ENCODE results near the gene DZIP1L. TPM values are rescaled to one million over a fixed set of nuclear protein-coding genes. Genes with fewer than 3 reads are reported as not detected.

Gene DZIP1L
- total RNA-seq, 2 experiments from 2014 or later: not detected

- no peak for DNase-seq
- peaks cover 1% of the 10 kb centered on the region for H3K27me3 Mint-ChIP-seq
- intact Hi-C loops (cut with micrococcal nuclease): no loop called here
- no peaks in the 10 kb centered on the region for H3K36me3 Mint-ChIP-seq
- no peak overlapping the region for H3K4me3 Mint-ChIP-seq
- no peaks in the 10 kb centered on the region for H3K9me3 Mint-ChIP-seq
- POLR2A ChIA-PET: no interaction called here
- CTCF ChIA-PET: no interaction called here
- H3K4me1 Mint-ChIP-seq (ENCODE audit: low read depth): no peaks in the 10 kb centered on the region
- no peak overlapping the region for H3K27ac Mint-ChIP-seq
Measured at GRCh38 chr3:138135146-138135832, 19.9 kb upstream of the DZIP1L start.

- intact Hi-C loops (cut with micrococcal nuclease): no loop called here
- Mint-ChIP-seq H3K27ac (no peak within 1 kb of the TSS), H3K4me1 (ENCODE audit: low read depth) (no peaks in the 10 kb centered on the region), H3K27me3 (peaks cover 1% of the 10 kb centered on the region), H3K36me3 (no peaks in the 10 kb centered on the region), H3K4me3 (no peak within 1 kb of the TSS), H3K9me3 (no peaks in the 10 kb centered on the region)
- ChIA-PET CTCF (interaction anchor here (0.9 to 1.0 kb wide), 2 partner anchors 12 to 31 kb away, joined by 3 to 4 read pairs; no protein-coding TSS in a partner anchor), POLR2A (no interaction called here)
- no peak for DNase-seq
Measured at GRCh38 chr3:138132239-138132638, 16.8 kb upstream of the DZIP1L start, which contains the start of gene A4GNT. Gene A4GNT (minus strand): TSS chr3:138132390. CDS start chr3:138131256, 1,134 bp downstream.

GRCh38 chr3:138127636-138128365 lies 12.4 kb upstream of the DZIP1L start:
- Mint-ChIP-seq H3K4me3 (no peak overlapping the region), H3K27me3 (no peaks in the 10 kb centered on the region), H3K36me3 (no peaks in the 10 kb centered on the region), H3K9me3 (no peaks in the 10 kb centered on the region), H3K27ac (no peak overlapping the region), H3K4me1 (ENCODE audit: low read depth) (peaks cover 2% of the 10 kb centered on the region)
- CTCF ChIA-PET: interaction anchor here (0.7 to 0.9 kb wide), 2 partner anchors 59 to 90 kb away, joined by 3 read pairs; no protein-coding TSS in a partner anchor
- POLR2A ChIA-PET: no interaction called here
- intact Hi-C loops (cut with micrococcal nuclease): no loop called here
- no peak for DNase-seq

- Mint-ChIP-seq H3K4me1 (ENCODE audit: low read depth) (peaks cover 2% of the 10 kb centered on the region), H3K9me3 (no peaks in the 10 kb centered on the region), H3K27ac (no peak overlapping the region), H3K4me3 (no peak overlapping the region), H3K27me3 (no peaks in the 10 kb centered on the region), H3K36me3 (no peaks in the 10 kb centered on the region)
- intact Hi-C loops (cut with micrococcal nuclease): no loop called here
- DNase-seq: no peak
- ChIA-PET CTCF (interaction anchor here (1.2 kb wide), 1 partner anchor 292 kb away, joined by 3 read pairs; no protein-coding TSS in a partner anchor), POLR2A (no interaction called here)
Measured at GRCh38 chr3:138125548-138126221, 10.3 kb upstream of the DZIP1L start.

- ChIA-PET CTCF (no interaction called here), POLR2A (no interaction called here)
- Mint-ChIP-seq H3K27ac (no peak overlapping the region), H3K4me3 (no peak overlapping the region), H3K27me3 (no peaks in the 10 kb centered on the region), H3K9me3 (no peaks in the 10 kb centered on the region), H3K36me3 (no peaks in the 10 kb centered on the region), H3K4me1 (ENCODE audit: low read depth) (peaks cover 2% of the 10 kb centered on the region)
- intact Hi-C loops (cut with micrococcal nuclease): no loop called here
- no peak for DNase-seq
Measured at GRCh38 chr3:138124706-138125355, 9.4 kb upstream of the DZIP1L start.

GRCh38 chr3:138124188-138124587 lies 8.8 kb upstream of the DZIP1L start:
- POLR2A ChIA-PET: no interaction called here

GRCh38 chr3:138119423-138119766 lies 4.0 kb upstream of the DZIP1L start:
- peaks cover 21% of the 10 kb centered on the region for H3K27me3 Mint-ChIP-seq
- DNase-seq: no peak

More at GRCh38 chr3:138124188-138124587, 8.8 kb upstream of the DZIP1L start:
- Mint-ChIP-seq H3K27me3 (no peaks in the 10 kb centered on the region), H3K27ac (no peak overlapping the region), H3K4me3 (no peak overlapping the region), H3K36me3 (no peaks in the 10 kb centered on the region), H3K9me3 (no peaks in the 10 kb centered on the region), H3K4me1 (ENCODE audit: low read depth) (peaks cover 2% of the 10 kb centered on the region)
- intact Hi-C loops (cut with micrococcal nuclease): no loop called here
- CTCF ChIA-PET: no interaction called here
- no peak for DNase-seq

GRCh38 chr3:138118612-138119422 lies 3.4 kb upstream of the DZIP1L start:
- H3K9me3 Mint-ChIP-seq: no peaks in the 10 kb centered on the region
- intact Hi-C loops (cut with micrococcal nuclease): loop anchor here (1.0 to 5.0 kb wide), 3 partner anchors 37 to 53 kb away; no protein-coding TSS in a partner anchor
- DNase-seq: peak; percentile 77
- no peaks in the 10 kb centered on the region for H3K36me3 Mint-ChIP-seq
- H3K27me3 Mint-ChIP-seq: peaks cover 25% of the 10 kb centered on the region
- H3K4me3 Mint-ChIP-seq: no peak overlapping the region
- CTCF ChIA-PET: interaction anchor here (0.6 to 6.2 kb wide), 23 partner anchors 9 to 285 kb away, joined by 3 to 127 read pairs (median 3); no protein-coding TSS in a partner anchor
- no peak overlapping the region for H3K27ac Mint-ChIP-seq
- H3K4me1 Mint-ChIP-seq (ENCODE audit: low read depth): peaks cover 5% of the 10 kb centered on the region
- POLR2A ChIA-PET: no interaction called here

More at GRCh38 chr3:138119423-138119766, 4.0 kb upstream of the DZIP1L start:
- Mint-ChIP-seq H3K9me3 (no peaks in the 10 kb centered on the region), H3K4me3 (no peak overlapping the region), H3K27ac (no peak overlapping the region), H3K4me1 (ENCODE audit: low read depth) (peaks cover 5% of the 10 kb centered on the region), H3K36me3 (no peaks in the 10 kb centered on the region)
- POLR2A ChIA-PET: no interaction called here
- CTCF ChIA-PET: interaction anchor here (0.8 to 6.2 kb wide), 10 partner anchors 10 to 53 kb away, joined by 3 to 127 read pairs (median 4); partner anchors contain the start of gene A4GNT
- intact Hi-C loops (cut with micrococcal nuclease): loop anchor here (1.0 to 5.0 kb wide), 3 partner anchors 37 to 53 kb away; no protein-coding TSS in a partner anchor

GRCh38 chr3:138114431-138114918 lies 933 bp downstream of the DZIP1L start:
- Mint-ChIP-seq H3K4me3 (peak overlapping the region; percentile 70), H3K4me1 (ENCODE audit: low read depth) (peaks cover 5% of the 10 kb centered on the region), H3K36me3 (no peaks in the 10 kb centered on the region), H3K27me3 (peaks cover 44% of the 10 kb centered on the region), H3K9me3 (no peaks in the 10 kb centered on the region), H3K27ac (no peak overlapping the region)
- CTCF ChIA-PET: interaction anchor here (6.2 kb wide), 1 partner anchor 43 kb away, joined by 127 read pairs; no protein-coding TSS in a partner anchor
- POLR2A ChIA-PET: no interaction called here
- intact Hi-C loops (cut with micrococcal nuclease): no loop called here
- no peak for DNase-seq

GRCh38 chr3:138113326-138113725 lies 2.1 kb downstream of the DZIP1L start:
- Mint-ChIP-seq H3K4me1 (ENCODE audit: low read depth) (peaks cover 5% of the 10 kb centered on the region), H3K4me3 (no peak overlapping the region), H3K27me3 (peaks cover 42% of the 10 kb centered on the region), H3K27ac (no peak overlapping the region), H3K36me3 (no peaks in the 10 kb centered on the region), H3K9me3 (no peaks in the 10 kb centered on the region)
- CTCF ChIA-PET: interaction anchor here (1.0 to 1.1 kb wide), 2 partner anchors 31 to 44 kb away, joined by 3 read pairs; no protein-coding TSS in a partner anchor
- no peak for DNase-seq
- intact Hi-C loops (cut with micrococcal nuclease): no loop called here
- POLR2A ChIA-PET: no interaction called here

GRCh38 chr3:138112362-138112761 lies 3.0 kb downstream of the DZIP1L start:
- DNase-seq: no peak
- H3K9me3 Mint-ChIP-seq: no peaks in the 10 kb centered on the region
- H3K4me3 Mint-ChIP-seq: no peak overlapping the region
- intact Hi-C loops (cut with micrococcal nuclease): no loop called here
- no peak overlapping the region for H3K27ac Mint-ChIP-seq
- ChIA-PET CTCF (no interaction called here), POLR2A (no interaction called here)
- no peaks in the 10 kb centered on the region for H3K36me3 Mint-ChIP-seq
- H3K4me1 Mint-ChIP-seq (ENCODE audit: low read depth): peaks cover 5% of the 10 kb centered on the region
- peaks cover 42% of the 10 kb centered on the region for H3K27me3 Mint-ChIP-seq
